Measurements from ENCODE around the gene MIPOL1. TPM values are rescaled to one million over a fixed set of nuclear protein-coding genes. Genes with fewer than 3 reads are reported as not detected.
"Not testable (repeated sequence)": the region's sequence is repeated elsewhere in the genome, so short reads cannot be mapped to it uniquely, and the experiment has no call there.

Gene MIPOL1
- total and polyA plus RNA-seq, 4 experiments from 2014 or later: 0.25 to 0.98 (median 0.69) TPM

GRCh38 chr14:37234222-37234621 is 36.5 kb downstream of the MIPOL1 start:
- peaks cover 1 to 2% of the 10 kb centered on the region in 2 donors for H3K27me3 Mint-ChIP-seq
- no peaks in the 10 kb centered on the region for H3K36me3 ChIP-seq (ENCODE audit: insufficient read depth, low read length)

GRCh38 chr14:37236044-37236443 is 38.3 kb downstream of the MIPOL1 start:
- H3K9me3 ChIP-seq (ENCODE audit: control insufficient read depth in 1 of 2, low read length in 2 of 2); H3K4me1 Mint-ChIP-seq; H3K36me3 ChIP-seq (ENCODE audit: insufficient read depth, low read length); H3K9me3 Mint-ChIP-seq; H3K27ac Mint-ChIP-seq; H3K27ac ChIP-seq (ENCODE audit: low read depth, low read length); H3K4me1 ChIP-seq (ENCODE audit: insufficient read depth, low read length); H3K4me3 Mint-ChIP-seq; H3K27me3 Mint-ChIP-seq; POLR2A ChIA-PET (ENCODE audit: partially characterized antibody); DNase-seq; H3K36me3 Mint-ChIP-seq; H3K27me3 ChIP-seq (ENCODE audit: insufficient read depth, low read length); H3K4me3 ChIP-seq (ENCODE audit: low read length in 2 of 2); intact Hi-C loops (cut with micrococcal nuclease): not testable (repeated sequence)
- CTCF ChIA-PET (ENCODE audit: partially characterized antibody): interaction anchor here (2.1 kb wide), 1 partner anchor 10 kb away, joined by 7 read pairs; no protein-coding TSS in a partner anchor

More at GRCh38 chr14:37234222-37234621, 36.5 kb downstream of the MIPOL1 start:
- no peak for DNase-seq
- Mint-ChIP-seq H3K9me3 (no peaks in the 10 kb centered on the region), H3K4me1 (no peaks in the 10 kb centered on the region), H3K36me3 (no peaks in the 10 kb centered on the region), H3K4me3 (no peak overlapping the region), H3K27ac (no peak overlapping the region)
- ChIA-PET CTCF (ENCODE audit: partially characterized antibody) (interaction anchor here (0.8 to 1.4 kb wide), 2 partner anchors 11 to 19 kb away, joined by 3 read pairs; no protein-coding TSS in a partner anchor), POLR2A (ENCODE audit: partially characterized antibody) (no interaction called here)
- Histone ChIP-seq H3K4me1 (ENCODE audit: insufficient read depth, low read length) (no peaks in the 10 kb centered on the region), H3K27me3 (ENCODE audit: insufficient read depth, low read length) (no peaks in the 10 kb centered on the region), H3K27ac (ENCODE audit: low read depth, low read length) (no peak overlapping the region), H3K4me3 (ENCODE audit: low read length in 2 of 2) (no peak overlapping the region), H3K9me3 (ENCODE audit: control insufficient read depth in 1 of 2, low read length in 2 of 2) (no peaks in the 10 kb centered on the region)
- intact Hi-C loops (cut with micrococcal nuclease): loop anchor here (5.0 kb wide), 2 partner anchors 638 to 1633 kb away; no protein-coding TSS in a partner anchor

GRCh38 chr14:37237094-37237493 is 39.4 kb downstream of the MIPOL1 start:
- ChIA-PET CTCF (ENCODE audit: partially characterized antibody) (interaction anchor here (2.1 kb wide), 1 partner anchor 9 kb away, joined by 7 read pairs; no protein-coding TSS in a partner anchor), POLR2A (ENCODE audit: partially characterized antibody) (no interaction called here)
- no peaks in the 10 kb centered on the region for H3K9me3 ChIP-seq (ENCODE audit: control insufficient read depth in 1 of 2, low read length in 2 of 2)
- Mint-ChIP-seq H3K4me1 (no peaks in the 10 kb centered on the region), H3K4me3 (no peak overlapping the region), H3K27me3 (peaks cover 1 to 2% of the 10 kb centered on the region in 2 donors), H3K36me3 (no peaks in the 10 kb centered on the region), H3K9me3 (no peaks in the 10 kb centered on the region), H3K27ac (no peak overlapping the region)
- H3K36me3 ChIP-seq (ENCODE audit: insufficient read depth, low read length): no peaks in the 10 kb centered on the region
- H3K27ac ChIP-seq (ENCODE audit: low read depth, low read length): no peak overlapping the region
- no peak overlapping the region for H3K4me3 ChIP-seq (ENCODE audit: low read length in 2 of 2)
- no peaks in the 10 kb centered on the region for H3K4me1 ChIP-seq (ENCODE audit: insufficient read depth, low read length)
- no peak for DNase-seq
- no peaks in the 10 kb centered on the region for H3K27me3 ChIP-seq (ENCODE audit: insufficient read depth, low read length)
- intact Hi-C loops (cut with micrococcal nuclease): no loop called here

- peaks cover 1 to 2% of the 10 kb centered on the region in 2 donors for H3K27me3 Mint-ChIP-seq
- no peak overlapping the region for H3K27ac Mint-ChIP-seq
- H3K4me1 ChIP-seq (ENCODE audit: insufficient read depth, low read length): no peaks in the 10 kb centered on the region
- POLR2A ChIA-PET (ENCODE audit: partially characterized antibody): no interaction called here
- no peaks in the 10 kb centered on the region for H3K9me3 Mint-ChIP-seq
- H3K4me3 Mint-ChIP-seq: no peak overlapping the region
- DNase-seq: no peak
- CTCF ChIA-PET (ENCODE audit: partially characterized antibody): no interaction called here
- intact Hi-C loops (cut with micrococcal nuclease): no loop called here
- no peaks in the 10 kb centered on the region for H3K9me3 ChIP-seq (ENCODE audit: control insufficient read depth in 1 of 2, low read length in 2 of 2)
- no peaks in the 10 kb centered on the region for H3K36me3 ChIP-seq (ENCODE audit: insufficient read depth, low read length)
- no peak overlapping the region for H3K4me3 ChIP-seq (ENCODE audit: low read length in 2 of 2)
- H3K36me3 Mint-ChIP-seq: no peaks in the 10 kb centered on the region
- H3K27me3 ChIP-seq (ENCODE audit: insufficient read depth, low read length): no peaks in the 10 kb centered on the region
- no peaks in the 10 kb centered on the region for H3K4me1 Mint-ChIP-seq
- H3K27ac ChIP-seq (ENCODE audit: low read depth, low read length): no peak overlapping the region
Measured at GRCh38 chr14:37237735-37238200, 40.0 kb downstream of the MIPOL1 start.

- CTCF ChIA-PET (ENCODE audit: partially characterized antibody): interaction anchor here (2.6 kb wide), 1 partner anchor 10 kb away, joined by 9 read pairs; no protein-coding TSS in a partner anchor
- H3K4me1 Mint-ChIP-seq: no peaks in the 10 kb centered on the region
- no peak overlapping the region for H3K4me3 Mint-ChIP-seq
- no peak for DNase-seq
- intact Hi-C loops (cut with micrococcal nuclease): no loop called here
- H3K27ac ChIP-seq (ENCODE audit: low read depth, low read length): no peak overlapping the region
- H3K36me3 ChIP-seq (ENCODE audit: insufficient read depth, low read length): no peaks in the 10 kb centered on the region
- no peaks in the 10 kb centered on the region for H3K9me3 ChIP-seq (ENCODE audit: control insufficient read depth in 1 of 2, low read length in 2 of 2)
- POLR2A ChIA-PET (ENCODE audit: partially characterized antibody): no interaction called here
- no peak overlapping the region for H3K4me3 ChIP-seq (ENCODE audit: low read length in 2 of 2)
- no peaks in the 10 kb centered on the region for H3K27me3 ChIP-seq (ENCODE audit: insufficient read depth, low read length)
- H3K9me3 Mint-ChIP-seq: no peaks in the 10 kb centered on the region
- H3K36me3 Mint-ChIP-seq: no peaks in the 10 kb centered on the region
- peaks cover under 1 to 2% of the 10 kb centered on the region in 2 donors for H3K27me3 Mint-ChIP-seq
- H3K4me1 ChIP-seq (ENCODE audit: insufficient read depth, low read length): no peaks in the 10 kb centered on the region
- no peak overlapping the region for H3K27ac Mint-ChIP-seq
Measured at GRCh38 chr14:37241198-37241597, 43.5 kb downstream of the MIPOL1 start.

GRCh38 chr14:37246427-37246829 is 48.7 kb downstream of the MIPOL1 start:
- H3K9me3 Mint-ChIP-seq: no peaks in the 10 kb centered on the region
- no peak overlapping the region for H3K27ac Mint-ChIP-seq
- intact Hi-C loops (cut with micrococcal nuclease): loop anchor here (2.0 kb wide), 1 partner anchor 1620 kb away; no protein-coding TSS in a partner anchor
- ChIA-PET CTCF (ENCODE audit: partially characterized antibody) (interaction anchor here (1.0 to 2.3 kb wide), 3 partner anchors 10 to 20 kb away, joined by 3 to 7 read pairs (median 4); no protein-coding TSS in a partner anchor), POLR2A (ENCODE audit: partially characterized antibody) (no interaction called here)
- no peaks in the 10 kb centered on the region for H3K4me1 Mint-ChIP-seq
- no peaks in the 10 kb centered on the region for H3K9me3 ChIP-seq (ENCODE audit: control insufficient read depth in 1 of 2, low read length in 2 of 2)
- H3K36me3 Mint-ChIP-seq: no peaks in the 10 kb centered on the region
- no peaks in the 10 kb centered on the region for H3K27me3 ChIP-seq (ENCODE audit: insufficient read depth, low read length)
- H3K36me3 ChIP-seq (ENCODE audit: insufficient read depth, low read length): no peaks in the 10 kb centered on the region
- no peaks in the 10 kb centered on the region for H3K4me1 ChIP-seq (ENCODE audit: insufficient read depth, low read length)
- no peak overlapping the region for H3K4me3 Mint-ChIP-seq
- no peaks in the 10 kb centered on the region for H3K27me3 Mint-ChIP-seq
- no peak overlapping the region for H3K27ac ChIP-seq (ENCODE audit: low read depth, low read length)
- DNase-seq: peak in 3 of 5 donors; percentile 4 to 15 (median 4)
- H3K4me3 ChIP-seq (ENCODE audit: low read length in 2 of 2): no peak overlapping the region

- Mint-ChIP-seq H3K4me3 (no peak overlapping the region), H3K9me3 (no peaks in the 10 kb centered on the region), H3K27me3 (no peaks in the 10 kb centered on the region), H3K27ac (no peak overlapping the region), H3K4me1 (no peaks in the 10 kb centered on the region), H3K36me3 (no peaks in the 10 kb centered on the region)
- CTCF ChIA-PET (ENCODE audit: partially characterized antibody): no interaction called here
- no peaks in the 10 kb centered on the region for H3K36me3 ChIP-seq (ENCODE audit: insufficient read depth, low read length)
- H3K4me3 ChIP-seq (ENCODE audit: low read length in 2 of 2): no peak overlapping the region
- intact Hi-C loops (cut with micrococcal nuclease): loop anchor here (2.0 kb wide), 1 partner anchor 1619 kb away; no protein-coding TSS in a partner anchor
- no peaks in the 10 kb centered on the region for H3K9me3 ChIP-seq (ENCODE audit: control insufficient read depth in 1 of 2, low read length in 2 of 2)
- H3K4me1 ChIP-seq (ENCODE audit: insufficient read depth, low read length): no peaks in the 10 kb centered on the region
- POLR2A ChIA-PET (ENCODE audit: partially characterized antibody): no interaction called here
- H3K27ac ChIP-seq (ENCODE audit: low read depth, low read length): no peak overlapping the region
- no peak for DNase-seq
- H3K27me3 ChIP-seq (ENCODE audit: insufficient read depth, low read length): no peaks in the 10 kb centered on the region
Measured at GRCh38 chr14:37247791-37248461, 50.2 kb downstream of the MIPOL1 start.

Data from CD4-positive, alpha-beta memory T cell (primary cell).